SK-N-DZ (cell line): ENCODE data around the gene TACC3.

ENCODE experiments used
- DNase-seq: peaks from one replicate; pipeline ENCODE4 v3.0.0-alpha.2; 2015; ENCODE audit warnings: low spot score
- small RNA-seq, 2 experiments: library from RNA; depleted of rRNA; stranded (forward); fragments of <200 nt; gene quantifications; one replicate each; pipeline ENCODE3, GENCODE V24; 2014

The TACC3 gene

GRCh38 chr4:1792832-1793495, 71.6 kb downstream of the TACC3 start, which contains the start of gene FGFR3:
FGFR3 (plus strand) TSS chr4:1793293; CDS start chr4:1793935, 642 bp downstream.
- DNase-seq, result peak; percentile 34

GRCh38 chr4:1793496-1793840, 72.1 kb downstream of the TACC3 start:
- DNase-seq, result no peak

GRCh38 chr4:1793940-1794808, 72.9 kb downstream of the TACC3 start:
- DNase-seq, result no peak

Small RNAs within 50 kb of the gene (small RNA-seq; reads per million reads assigned to genes)
- 0 reads per million in 2 experiments for gene RF00019
